ENCODE results near the gene HRK. TPM values are rescaled to one million over a fixed set of nuclear protein-coding genes. Genes with fewer than 3 reads are reported as not detected.

The HRK gene
- total and polyA plus RNA-seq, 9 of the 15 experiments (the other 6 are each of a cell fraction or from before 2014, with no cell fraction given), result 0.01 to 0.05 (median 0.04) TPM; not detected in 6

- TF ChIP-seq RAD21 (CRISPR knock-in tag; conservative IDR thresholded peaks at IDR 0.05 in 1 of 2, IDR thresholded peaks at IDR 0.05 in 1 of 2), result no peak
- TF ChIP-seq FUS (optimal IDR thresholded peaks at IDR 0.05; ENCODE audit: low read depth, low read length), result no peak
- no peak for TF ChIP-seq ZBTB9 (CRISPR knock-in tag; IDR thresholded peaks at IDR 0.05)
- TF ChIP-seq SNIP1 (IDR thresholded peaks at IDR 0.05; ENCODE audit: low read depth), result no peak
- no peak for TF ChIP-seq PCBP2 (IDR thresholded peaks at IDR 0.05; ENCODE audit: low read depth, low read length, poor library complexity, severe bottlenecking)
- peak; percentile 96 for TF ChIP-seq MTA1 (IDR thresholded peaks at IDR 0.05; ENCODE audit: borderline replicate concordance)
- peak; percentile 100 for TF ChIP-seq ATF7 (IDR thresholded peaks at IDR 0.05)
- TF ChIP-seq EGR1 (conservative IDR thresholded peaks at IDR 0.05), result peak; percentile 64
- no peak for TF ChIP-seq MBD2 (IDR thresholded peaks at IDR 0.05; ENCODE audit: borderline replicate concordance, low read depth)
- TF ChIP-seq HLTF (IDR thresholded peaks at IDR 0.05), result no peak
- TF ChIP-seq ZNF449 (CRISPR knock-in tag; IDR thresholded peaks at IDR 0.05), result no peak
- TF ChIP-seq ZNF24 (IDR thresholded peaks at IDR 0.05), result no peak
- TF ChIP-seq HBP1 (CRISPR knock-in tag; IDR thresholded peaks at IDR 0.05), result 0 out of 2 replicates have a peak, but pooled peaks have one; percentile 5
- TF ChIP-seq PML (IDR thresholded peaks at IDR 0.05; ENCODE audit: low read length), result no peak
- TF ChIP-seq MITF (IDR thresholded peaks at IDR 0.05), result peak; percentile 73; the same call in 1 of the 2 replicates
- no peak for TF ChIP-seq CBX5 (IDR thresholded peaks at IDR 0.05; ENCODE audit: borderline replicate concordance, low read depth)
- TF ChIP-seq POLR2A (conservative IDR thresholded peaks at IDR 0.05), result peak; percentile 85
- TF ChIP-seq PURB (CRISPR knock-in tag; IDR thresholded peaks at IDR 0.05; ENCODE audit: low read depth), result no peak
- no peak for TF ChIP-seq ZFPM2 (CRISPR knock-in tag; IDR thresholded peaks at IDR 0.05)
- peak in 1 of 2 experiments; percentile 54; a peak in 2 of 4 replicates for TF ChIP-seq ZMIZ1 (IDR thresholded peaks at IDR 0.05; ENCODE audit: low read depth in 2 of 2, low read length in 2 of 2)
Measured at GRCh38 chr12:116818948-116819832, 62.1 kb downstream of the HRK start (continued).
